HG02642 (cell line): ENCODE measurements around the gene SPHKAP.
A peak's percentile ranks its signal among the peaks of the same experiment; 100 is the strongest.
"Not testable (repeated sequence)": the region's sequence is repeated elsewhere in the genome, so short reads cannot be mapped to it uniquely, and the experiment has no call there.

ENCODE experiments used
- ATAC-seq: cut with Tn5 transposase; IDR thresholded peaks from one replicate; pipeline ENCODE4 v1.9.1; 2021; ENCODE audit warnings: mild to moderate bottlenecking; ENCODE audit not compliant: unreplicated experiment, poor library complexity

Gene SPHKAP, protein sequence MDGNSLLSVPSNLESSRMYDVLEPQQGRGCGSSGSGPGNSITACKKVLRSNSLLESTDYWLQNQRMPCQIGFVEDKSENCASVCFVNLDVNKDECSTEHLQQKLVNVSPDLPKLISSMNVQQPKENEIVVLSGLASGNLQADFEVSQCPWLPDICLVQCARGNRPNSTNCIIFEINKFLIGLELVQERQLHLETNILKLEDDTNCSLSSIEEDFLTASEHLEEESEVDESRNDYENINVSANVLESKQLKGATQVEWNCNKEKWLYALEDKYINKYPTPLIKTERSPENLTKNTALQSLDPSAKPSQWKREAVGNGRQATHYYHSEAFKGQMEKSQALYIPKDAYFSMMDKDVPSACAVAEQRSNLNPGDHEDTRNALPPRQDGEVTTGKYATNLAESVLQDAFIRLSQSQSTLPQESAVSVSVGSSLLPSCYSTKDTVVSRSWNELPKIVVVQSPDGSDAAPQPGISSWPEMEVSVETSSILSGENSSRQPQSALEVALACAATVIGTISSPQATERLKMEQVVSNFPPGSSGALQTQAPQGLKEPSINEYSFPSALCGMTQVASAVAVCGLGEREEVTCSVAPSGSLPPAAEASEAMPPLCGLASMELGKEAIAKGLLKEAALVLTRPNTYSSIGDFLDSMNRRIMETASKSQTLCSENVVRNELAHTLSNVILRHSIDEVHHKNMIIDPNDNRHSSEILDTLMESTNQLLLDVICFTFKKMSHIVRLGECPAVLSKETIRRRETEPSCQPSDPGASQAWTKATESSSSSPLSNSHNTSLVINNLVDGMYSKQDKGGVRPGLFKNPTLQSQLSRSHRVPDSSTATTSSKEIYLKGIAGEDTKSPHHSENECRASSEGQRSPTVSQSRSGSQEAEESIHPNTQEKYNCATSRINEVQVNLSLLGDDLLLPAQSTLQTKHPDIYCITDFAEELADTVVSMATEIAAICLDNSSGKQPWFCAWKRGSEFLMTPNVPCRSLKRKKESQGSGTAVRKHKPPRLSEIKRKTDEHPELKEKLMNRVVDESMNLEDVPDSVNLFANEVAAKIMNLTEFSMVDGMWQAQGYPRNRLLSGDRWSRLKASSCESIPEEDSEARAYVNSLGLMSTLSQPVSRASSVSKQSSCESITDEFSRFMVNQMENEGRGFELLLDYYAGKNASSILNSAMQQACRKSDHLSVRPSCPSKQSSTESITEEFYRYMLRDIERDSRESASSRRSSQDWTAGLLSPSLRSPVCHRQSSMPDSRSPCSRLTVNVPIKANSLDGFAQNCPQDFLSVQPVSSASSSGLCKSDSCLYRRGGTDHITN (N-terminal part only)

DNA sequence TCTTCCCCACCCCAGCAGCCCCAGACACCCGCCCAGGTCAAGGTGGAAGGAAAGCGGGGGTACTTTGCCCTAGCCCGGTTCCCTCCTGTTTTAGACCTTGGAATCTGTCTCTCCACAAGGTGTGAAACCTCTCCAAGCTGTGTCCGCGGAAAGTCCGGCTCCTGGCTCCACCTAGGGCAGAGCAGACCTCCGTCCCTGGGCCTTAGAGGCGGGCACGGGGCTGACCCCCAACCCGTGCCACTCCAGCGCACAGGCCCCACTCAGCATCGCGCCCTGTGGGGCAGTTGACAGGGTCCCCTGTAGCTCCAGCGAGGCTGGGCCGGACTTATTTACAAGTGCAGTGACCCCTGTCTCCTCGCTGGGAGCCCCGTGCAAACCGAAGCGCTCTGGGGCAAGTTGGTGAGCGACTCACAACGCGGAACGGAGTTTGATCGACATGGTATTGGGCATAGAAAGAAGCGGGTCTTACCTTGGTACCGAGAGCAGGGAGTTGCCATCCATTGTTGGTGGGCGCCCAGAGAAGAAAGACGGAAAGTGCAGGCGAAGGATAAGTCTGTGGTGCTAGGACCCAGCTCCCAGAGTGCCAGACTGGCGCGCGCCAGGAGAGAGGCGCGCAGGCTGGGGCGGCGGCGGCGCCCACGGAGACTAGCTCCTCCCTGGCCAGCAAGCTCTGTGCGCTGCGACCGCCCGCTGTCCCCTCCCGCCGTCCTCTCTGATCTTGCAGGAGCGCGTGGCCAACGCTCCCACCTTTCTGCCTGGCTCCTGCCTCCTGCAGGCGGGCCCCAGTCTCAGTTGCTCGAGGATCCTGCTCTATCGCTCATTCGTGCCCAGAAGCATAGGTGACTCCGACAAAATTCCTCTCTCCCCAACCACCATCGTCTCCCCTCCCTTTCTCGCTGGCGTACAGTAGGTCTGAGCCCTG is at the start of gene SPHKAP:
SPHKAP (minus strand) TSS at position 590 of the 922 bp plus-strand sequence; CDS start at position 501, 89 bp downstream.
- ATAC-seq: no peak

DNA sequence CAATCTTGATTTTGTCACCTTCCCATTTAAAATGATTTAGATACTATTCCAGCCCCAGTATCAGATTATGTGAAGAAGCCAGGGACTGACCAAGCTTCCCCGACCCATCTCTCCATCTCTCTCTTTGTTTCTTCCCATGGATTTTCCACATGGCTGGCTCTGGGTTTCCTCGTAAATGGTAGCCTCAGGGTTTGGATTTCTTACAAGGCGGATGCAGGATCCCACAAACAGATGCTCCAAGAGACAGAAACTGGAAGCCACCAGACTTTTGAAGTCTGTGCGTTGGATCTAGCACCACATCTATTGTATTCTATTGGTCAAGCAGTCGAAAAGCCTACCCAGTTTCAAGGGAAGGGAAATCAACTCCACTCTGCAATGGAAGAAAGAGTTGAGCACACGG is 46.0 kb upstream of the SPHKAP start:
- no peak for ATAC-seq

DNA sequence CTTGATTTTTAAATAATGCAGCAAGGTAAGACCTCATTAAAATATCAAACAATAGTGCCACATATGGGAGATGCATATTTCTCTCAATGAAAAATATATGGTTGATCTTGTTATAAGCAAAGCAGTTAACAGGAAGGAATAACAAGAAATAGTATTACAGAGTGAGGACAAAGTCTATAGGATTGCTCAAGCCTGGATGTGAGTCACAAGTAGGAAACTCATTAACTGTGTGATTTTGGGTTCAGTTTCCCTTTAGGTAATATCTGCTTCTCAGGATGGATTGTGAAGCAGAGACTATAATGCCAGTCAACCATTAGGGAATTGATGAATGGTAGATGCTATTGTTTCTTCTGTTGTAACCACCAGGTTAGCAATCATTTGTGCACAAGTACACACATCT is 42.9 kb upstream of the SPHKAP start:
- no peak for ATAC-seq

DNA sequence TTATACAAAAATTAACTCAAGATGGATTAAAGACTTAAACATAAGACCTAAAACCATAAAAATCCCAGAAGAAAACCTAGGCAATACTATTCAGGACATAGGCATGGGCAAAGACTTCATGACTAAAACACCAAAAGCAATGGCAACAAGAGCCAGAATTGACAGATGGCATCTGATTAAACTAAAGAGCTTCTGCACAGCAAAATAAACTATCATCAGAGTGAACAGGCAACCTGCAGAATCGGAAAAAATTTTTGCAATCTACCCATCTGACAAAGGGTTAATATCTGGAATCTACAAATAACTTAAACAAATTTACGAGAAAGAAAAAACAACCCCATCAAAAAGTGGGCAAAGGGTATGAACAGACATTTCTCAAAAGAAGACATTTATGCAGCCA is 37.1 kb upstream of the SPHKAP start:
- not testable (repeated sequence) for ATAC-seq

DNA sequence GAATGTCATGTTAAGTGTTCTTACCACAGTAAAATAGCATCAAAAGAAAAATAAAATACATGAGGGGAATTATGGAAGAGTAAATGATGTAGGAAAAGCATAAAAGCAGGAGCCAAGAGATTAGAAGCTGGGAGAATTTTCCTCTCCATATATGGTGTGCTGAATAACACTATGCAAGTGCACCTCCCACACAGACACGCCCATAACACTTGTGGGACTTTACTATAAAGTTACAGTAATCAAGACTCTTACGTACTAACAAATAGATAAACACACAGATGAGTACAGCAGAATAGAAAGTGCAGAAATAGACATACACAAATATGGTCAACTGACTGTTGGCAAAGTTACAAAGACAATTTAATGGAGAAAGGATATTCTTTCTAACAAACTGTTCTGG is 16.0 kb upstream of the SPHKAP start:
- no peak for ATAC-seq

DNA sequence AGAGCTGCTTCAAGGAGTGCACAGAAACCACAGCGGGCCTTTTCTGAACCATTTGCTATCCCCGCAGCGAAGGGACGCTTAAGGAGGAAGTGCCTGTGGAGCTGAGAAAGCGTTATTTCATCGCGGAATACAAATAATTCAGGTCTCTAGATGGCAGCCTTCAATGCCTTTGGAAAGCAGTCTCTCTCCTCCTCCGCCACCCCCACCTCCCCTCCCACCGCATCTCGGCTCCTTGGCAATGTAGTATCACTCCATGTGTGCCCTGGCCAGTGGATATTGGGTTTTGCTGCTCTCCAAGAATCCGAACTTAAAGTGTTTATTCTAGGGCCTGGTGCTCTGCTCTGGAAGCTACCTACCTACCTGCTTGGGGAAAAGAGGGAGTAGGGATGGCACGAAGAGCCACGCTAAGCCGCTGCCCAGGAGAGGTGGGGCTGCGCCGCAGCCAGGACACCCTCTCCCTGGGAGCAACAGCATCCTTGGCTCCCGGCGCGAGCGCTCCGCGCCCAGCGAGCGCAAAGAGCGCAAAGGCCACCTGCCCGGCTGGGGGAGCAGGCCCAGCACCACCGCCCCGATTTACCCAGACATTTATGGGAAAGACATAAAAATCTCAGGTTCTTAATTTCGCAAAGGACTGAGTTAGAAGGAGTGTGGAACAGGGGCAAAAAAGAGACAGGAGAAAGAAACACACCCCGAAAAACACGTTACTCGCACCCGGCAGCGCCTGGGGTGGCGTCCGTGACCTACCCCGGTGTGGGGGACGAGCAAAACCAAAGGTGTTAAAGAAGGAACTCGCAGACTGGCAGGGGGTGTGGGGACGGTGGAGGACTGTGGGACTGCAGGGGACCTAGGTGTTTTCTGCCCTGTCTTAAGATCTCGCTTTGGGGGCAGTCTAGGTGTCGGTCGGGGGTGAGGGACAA is 1.0 kb downstream of the SPHKAP start:
- ATAC-seq: no peak

DNA sequence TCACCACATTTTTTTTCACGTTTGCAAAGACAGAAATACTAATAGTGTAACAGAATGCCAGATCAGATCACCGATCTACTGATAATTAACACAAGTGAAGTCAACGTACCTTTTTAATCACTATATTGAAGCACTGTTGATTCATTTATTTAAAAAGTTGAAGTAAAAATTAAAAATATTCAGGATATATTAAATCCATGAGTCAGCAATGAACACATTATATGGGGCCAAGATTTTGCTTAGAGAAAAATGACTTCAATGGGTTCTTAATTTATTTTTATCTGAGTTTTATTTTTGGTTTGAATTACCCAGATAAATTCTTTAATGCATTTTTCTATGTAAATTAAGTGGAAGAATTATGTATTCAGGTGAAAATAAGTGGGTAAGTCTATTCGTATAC is 14.2 kb downstream of the SPHKAP start:
- no peak for ATAC-seq

DNA sequence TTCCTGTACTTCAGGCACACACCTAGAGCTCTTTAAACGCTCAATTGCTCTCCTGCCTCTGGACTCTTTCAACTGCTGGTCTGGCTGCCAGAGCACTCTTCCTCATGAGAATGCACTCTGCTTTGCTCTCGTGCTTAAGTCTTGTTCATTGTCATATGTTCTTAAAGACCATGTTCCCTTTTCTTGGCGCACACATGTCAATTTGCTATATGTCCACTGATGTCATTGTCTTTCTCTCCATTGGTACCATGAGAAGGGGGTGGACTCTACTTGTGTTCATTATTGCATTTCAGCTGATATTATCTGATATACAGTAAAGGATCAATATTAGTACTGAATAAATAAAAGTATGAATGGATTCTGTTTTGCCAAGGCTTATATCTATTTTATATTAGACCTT is 16.8 kb downstream of the SPHKAP start:
- ATAC-seq: no peak

DNA sequence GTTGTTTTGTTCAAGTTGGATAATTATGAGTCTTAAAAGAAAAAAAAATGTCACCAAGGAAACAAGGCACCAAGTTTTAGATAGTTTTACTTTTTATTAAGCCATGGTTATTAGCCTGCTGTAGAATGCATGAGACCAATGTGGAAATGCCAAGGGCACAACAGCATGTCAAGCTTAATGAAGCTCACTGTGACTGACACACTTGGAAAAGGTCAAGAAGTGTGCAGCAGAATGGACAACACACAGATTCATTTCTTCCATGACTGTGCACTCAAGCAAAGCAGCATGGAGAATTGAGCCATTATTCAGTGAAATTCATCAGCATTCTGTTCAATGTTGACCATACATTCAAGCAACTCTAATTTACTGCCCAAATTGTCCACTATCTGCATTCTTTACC is 23.6 kb downstream of the SPHKAP start:
- ATAC-seq: no peak

DNA sequence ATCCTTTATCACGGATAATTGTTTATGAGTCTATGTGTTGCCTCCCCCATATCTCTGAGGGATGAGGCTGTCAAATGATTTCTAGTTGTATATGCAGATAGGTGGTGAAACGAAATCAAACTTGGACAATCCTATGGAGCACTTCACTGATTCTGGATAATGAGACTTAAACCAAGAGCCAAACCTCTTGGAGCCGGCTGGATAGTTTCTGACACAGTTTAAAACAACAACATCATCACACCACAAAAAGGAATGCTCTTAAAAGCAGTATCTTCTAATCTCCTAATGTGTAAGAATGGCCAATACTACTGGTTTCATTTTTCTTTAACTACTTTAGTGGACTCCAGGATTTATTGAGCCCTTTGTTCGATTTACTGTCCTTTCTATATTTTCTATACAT is 36.5 kb downstream of the SPHKAP start:
- ATAC-seq: no peak

DNA sequence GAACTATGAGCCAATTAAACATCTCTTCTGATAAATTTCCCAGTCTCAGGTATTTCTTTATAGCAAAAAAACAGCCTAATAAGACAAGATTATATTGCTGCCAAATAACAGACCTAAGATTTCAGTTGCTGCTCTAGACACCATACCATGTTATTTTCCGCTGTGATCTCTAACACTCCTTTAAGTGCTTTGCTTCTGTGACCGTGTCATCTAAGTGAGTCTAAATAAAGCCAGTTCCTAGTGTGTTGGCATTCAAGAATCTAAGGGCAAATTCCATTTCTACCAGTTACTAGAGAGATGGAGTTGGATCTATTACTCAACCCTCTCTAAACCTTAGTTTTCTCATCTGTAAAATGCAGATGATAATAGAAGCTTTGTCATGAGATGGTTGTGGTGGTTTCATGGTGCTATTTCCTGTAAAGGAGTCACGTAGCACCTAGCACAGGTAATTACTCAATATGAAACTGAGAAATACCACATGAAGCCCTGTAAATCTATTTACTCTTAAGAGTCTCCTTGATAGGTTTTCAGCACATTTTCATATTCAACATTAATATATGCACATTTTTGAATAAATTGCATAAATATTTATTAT is 40.5 kb downstream of the SPHKAP start:
- peak; percentile 54 for ATAC-seq

DNA sequence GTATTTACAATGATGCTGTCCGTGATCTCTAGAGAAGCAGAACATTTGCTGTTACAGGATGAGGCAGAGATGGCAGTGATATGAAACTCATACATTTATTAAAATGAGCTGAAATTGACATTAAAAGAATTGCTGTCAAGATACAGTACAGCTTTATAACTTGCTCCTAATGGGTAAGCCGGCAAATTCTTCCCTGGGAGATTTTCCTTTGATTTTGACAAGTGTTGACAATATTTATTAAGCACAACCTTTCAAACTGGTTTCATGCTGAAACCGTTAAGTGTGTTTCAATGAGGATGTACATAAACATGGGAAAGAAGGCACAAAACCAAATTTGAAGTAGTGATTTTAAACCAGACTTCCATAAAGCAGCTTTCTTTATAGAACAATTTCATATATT is 45.5 kb downstream of the SPHKAP start:
- no peak for ATAC-seq

DNA sequence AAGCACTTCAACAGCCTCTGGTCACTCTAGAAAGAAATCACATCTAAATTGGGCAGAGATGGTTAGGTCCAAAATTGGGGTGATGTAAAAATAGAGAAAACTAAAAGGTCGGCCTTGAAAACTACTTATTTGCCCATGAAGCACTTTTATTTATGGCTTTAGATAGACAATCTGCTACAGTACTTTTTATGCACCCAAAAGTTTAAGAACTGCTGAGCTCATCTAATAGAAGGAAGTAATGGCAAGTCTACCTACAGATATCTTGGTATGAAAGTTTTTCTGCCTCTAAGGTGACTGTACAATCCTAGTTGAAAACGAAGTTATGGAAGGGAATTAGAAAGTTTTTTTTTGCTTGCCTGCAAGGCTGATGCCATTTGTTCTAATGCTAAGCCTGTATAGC is 46.2 kb downstream of the SPHKAP start:
- no peak for ATAC-seq

DNA sequence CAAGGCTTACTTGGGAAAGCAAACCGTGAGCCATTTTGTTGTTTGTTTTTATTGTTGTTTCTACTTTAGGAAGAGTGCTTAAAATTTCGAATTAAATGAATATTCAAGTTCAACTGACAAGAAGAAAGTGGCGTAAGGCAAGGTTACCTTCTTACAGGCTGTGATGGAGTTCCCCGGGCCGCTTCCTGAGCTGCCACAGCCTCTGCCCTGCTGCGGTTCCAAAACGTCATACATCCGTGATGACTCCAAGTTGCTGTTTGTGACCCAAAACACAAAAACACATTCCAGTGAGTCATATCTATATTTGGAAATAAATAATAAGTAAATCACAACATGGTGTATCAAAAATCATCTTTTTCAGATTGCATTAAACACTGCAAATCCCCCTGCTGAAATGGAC is 49.7 kb downstream of the SPHKAP start:
- no peak for ATAC-seq

DNA sequence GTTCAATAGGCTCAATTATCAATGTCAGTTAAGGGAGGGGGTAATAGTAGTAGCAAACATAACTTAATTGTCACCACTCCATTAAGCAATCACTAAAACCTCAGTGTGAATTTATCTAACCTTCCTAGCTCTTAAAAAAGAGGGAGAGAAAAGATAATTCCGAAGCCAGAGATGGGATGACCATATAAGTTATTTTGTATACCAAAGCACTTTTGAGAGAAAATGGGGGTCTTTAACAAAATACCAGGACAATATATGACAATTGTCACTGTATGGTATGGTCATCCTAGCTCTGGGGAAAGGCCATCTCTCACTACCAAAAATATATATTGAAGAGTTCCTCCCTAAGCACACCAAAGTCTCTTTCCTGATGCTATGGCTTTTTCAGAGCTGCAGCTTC is 55.1 kb downstream of the SPHKAP start:
- no peak for ATAC-seq

DNA sequence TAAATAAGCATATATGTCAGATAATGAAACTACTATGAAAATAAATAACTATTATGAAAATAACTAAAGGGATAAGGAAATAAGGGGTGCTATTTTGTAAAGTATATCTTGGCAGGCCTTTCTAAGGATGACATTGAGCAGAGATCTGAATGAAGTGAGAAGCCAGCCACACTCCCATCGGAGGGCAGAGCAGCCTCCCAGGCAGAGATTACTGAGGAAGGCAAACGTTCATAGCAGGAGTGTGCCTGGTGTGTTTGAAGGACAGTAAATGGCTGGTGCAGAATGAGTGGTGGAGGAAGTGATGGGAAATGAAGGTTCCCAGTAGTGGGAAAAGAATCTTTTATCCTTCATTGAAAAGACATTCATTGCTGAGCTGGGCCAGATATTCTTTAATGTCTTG is 62.5 kb downstream of the SPHKAP start:
- ATAC-seq: no peak

DNA sequence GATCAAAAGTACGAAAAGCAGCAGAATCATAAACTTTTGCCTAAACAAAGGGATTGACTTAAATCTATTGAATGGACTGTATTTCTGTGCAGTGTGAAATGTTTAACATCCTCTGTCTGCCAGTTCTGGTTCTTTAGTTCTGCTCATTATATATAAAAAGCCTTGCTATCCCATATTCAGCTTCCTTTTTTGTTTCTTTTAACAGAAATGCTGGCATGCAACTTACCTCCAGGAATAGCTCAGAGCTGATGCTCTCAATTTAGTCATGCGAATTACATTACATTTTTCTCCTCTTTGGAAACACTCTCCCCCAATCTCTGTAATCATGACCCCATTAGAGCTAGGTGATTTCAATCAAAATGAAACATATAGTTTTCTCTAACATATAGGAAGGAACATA is 73.6 kb downstream of the SPHKAP start:
- ATAC-seq: no peak

DNA sequence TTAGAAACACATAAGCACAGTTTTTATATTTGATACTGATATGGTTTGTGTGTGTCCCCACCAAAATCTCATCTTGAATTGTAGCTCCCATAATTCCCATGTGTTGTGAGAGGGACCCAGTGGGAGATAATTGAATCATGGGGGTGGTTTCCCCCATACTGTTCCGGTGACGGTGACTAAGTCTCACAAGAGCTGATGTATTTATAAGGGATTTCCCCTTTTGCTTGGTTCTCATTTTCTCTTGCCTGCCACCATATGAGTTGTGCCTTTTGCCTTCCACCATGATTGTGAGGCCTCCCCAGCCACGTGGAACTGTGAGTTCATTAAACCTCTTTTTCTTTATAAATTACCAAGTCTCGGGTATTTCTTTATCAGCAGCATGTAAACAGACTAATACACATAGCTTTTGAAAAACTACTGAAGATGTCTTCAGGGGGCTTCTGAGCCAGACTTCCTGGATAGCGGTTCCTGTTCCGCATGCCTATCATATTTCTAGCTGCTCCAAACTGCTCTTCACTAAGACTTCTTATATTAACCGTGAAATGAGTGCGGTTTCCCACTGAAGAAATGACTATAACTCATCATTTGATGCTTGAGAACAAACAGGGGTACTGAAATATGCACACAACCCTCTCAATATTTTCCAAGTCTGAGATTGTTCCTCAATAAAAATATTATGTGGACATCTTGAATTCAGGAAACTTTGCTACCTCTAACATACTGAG is 75.8 kb downstream of the SPHKAP start:
- ATAC-seq: no peak
